Gastrocnemius medialis (tissue), 4 donors: Measurements from ENCODE around the gene HSFX4.

Experiments
- POLR2A ChIP-seq, 2 donors: fragments of 450-650 bp; IDR thresholded peaks; one replicate each; pipeline ENCODE4 v1.6.1; 2017; ENCODE audit warnings: antibody characterized with exemption in 2 of 2, mild to moderate bottlenecking in 2 of 2, moderate library complexity in 2 of 2
- TF ChIP-seq, protein P1 (sequence below), 5 experiments: fragments of 450-650 bp in 3 of 5; fragments of 200-600 bp in 2 of 5; sonication (generic) in 2 of 5; IDR thresholded peaks in 4 of 5; conservative IDR thresholded peaks in 1 of 5; 1 replicate in 4 of 5; 2 replicates in 1 of 5; pipeline ENCODE4 v1.5.1; 2016 to 2019; ENCODE audit warnings: antibody characterized with exemption in 5 of 5, mild to moderate bottlenecking in 3 of 5, moderate library complexity in 3 of 5

DNA sequence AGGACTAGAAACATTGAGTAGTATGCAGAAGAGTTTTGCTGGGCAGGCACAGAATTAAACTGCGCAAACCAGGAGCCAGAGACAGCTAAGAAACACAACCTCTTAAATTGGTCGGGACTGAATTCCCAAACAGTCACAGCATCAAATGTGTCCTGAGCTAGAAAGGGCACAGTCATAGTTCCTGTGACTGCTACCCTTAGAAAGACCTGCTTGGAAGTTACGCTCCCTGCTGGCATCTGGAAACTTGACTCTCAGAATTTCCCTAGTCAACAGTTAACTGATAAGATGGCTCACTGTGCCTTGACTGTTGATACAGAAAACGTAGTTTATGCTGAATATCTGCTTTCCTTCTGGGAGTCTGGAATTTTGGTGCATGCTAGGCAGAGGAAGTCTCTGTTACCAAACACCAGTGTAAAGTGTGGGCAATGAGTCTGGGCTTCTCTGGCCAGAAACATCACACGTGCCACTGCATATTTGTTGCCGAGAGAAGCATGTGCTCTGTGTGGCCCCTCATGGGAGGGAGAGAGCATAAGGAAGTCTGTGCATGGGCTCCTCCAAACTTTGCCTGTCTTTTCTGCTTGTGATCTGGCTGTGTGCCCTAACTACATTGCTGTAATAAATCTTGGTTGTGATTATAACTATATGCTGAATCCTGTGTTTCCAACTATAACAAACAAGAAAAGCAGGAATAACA lies 20.5 kb downstream of the HSFX4 start:
- TF ChIP-seq, protein P1, sequence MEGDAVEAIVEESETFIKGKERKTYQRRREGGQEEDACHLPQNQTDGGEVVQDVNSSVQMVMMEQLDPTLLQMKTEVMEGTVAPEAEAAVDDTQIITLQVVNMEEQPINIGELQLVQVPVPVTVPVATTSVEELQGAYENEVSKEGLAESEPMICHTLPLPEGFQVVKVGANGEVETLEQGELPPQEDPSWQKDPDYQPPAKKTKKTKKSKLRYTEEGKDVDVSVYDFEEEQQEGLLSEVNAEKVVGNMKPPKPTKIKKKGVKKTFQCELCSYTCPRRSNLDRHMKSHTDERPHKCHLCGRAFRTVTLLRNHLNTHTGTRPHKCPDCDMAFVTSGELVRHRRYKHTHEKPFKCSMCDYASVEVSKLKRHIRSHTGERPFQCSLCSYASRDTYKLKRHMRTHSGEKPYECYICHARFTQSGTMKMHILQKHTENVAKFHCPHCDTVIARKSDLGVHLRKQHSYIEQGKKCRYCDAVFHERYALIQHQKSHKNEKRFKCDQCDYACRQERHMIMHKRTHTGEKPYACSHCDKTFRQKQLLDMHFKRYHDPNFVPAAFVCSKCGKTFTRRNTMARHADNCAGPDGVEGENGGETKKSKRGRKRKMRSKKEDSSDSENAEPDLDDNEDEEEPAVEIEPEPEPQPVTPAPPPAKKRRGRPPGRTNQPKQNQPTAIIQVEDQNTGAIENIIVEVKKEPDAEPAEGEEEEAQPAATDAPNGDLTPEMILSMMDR (IDR thresholded peaks at IDR 0.05 in 4 of 5, conservative IDR thresholded peaks at IDR 0.05 in 1 of 5), result no peak
- no peak for TF ChIP-seq POLR2A (IDR thresholded peaks at IDR 0.05)
